PFSK-1 (cell line): ENCODE results near the gene MIPOL1.

Experiments used
- FOXP2 ChIP-seq: optimal IDR thresholded peaks from 2 replicates; pipeline ENCODE3; 2011; ENCODE audit warnings: borderline replicate concordance, control low read depth, inconsistent platforms; ENCODE audit not compliant: insufficient read depth; ENCODE audit errors: extremely low read length, extremely low read depth
- POLR2AphosphoS5 ChIP-seq: IDR thresholded peaks from 2 replicates; pipeline ENCODE4 v1.6.1; 2012; ENCODE audit warnings: low read depth, mild to moderate bottlenecking, control low read depth, low read length, moderate library complexity
- SIN3A ChIP-seq: IDR thresholded peaks from 2 replicates; pipeline ENCODE4 v1.6.1; 2012; ENCODE audit warnings: mild to moderate bottlenecking, low read length, moderate library complexity, borderline replicate concordance; ENCODE audit not compliant: insufficient read depth
- TAF1 ChIP-seq: IDR thresholded peaks from 2 replicates; pipeline ENCODE4 v1.6.1; 2012; ENCODE audit warnings: low read length, control low read depth, borderline replicate concordance; ENCODE audit not compliant: insufficient read depth
- TF ChIP-seq, protein P1 (sequence below), 2 experiments: IDR thresholded peaks; 2 replicates each; pipeline versions ENCODE4 v1.6.1 to v1.8.0; 2011 to 2012; ENCODE audit warnings: low read depth in 2 of 2, low read length in 2 of 2, control low read depth in 1 of 2, inconsistent platforms in 1 of 2, mild to moderate bottlenecking in 1 of 2, moderate library complexity in 1 of 2; ENCODE audit not compliant: insufficient read depth in 1 of 2

Gene MIPOL1

GRCh38 chr14:37599507-37600368, 402.0 kb downstream of the MIPOL1 start:
- TF ChIP-seq TAF1, result no peak
- TF ChIP-seq, protein P1, sequence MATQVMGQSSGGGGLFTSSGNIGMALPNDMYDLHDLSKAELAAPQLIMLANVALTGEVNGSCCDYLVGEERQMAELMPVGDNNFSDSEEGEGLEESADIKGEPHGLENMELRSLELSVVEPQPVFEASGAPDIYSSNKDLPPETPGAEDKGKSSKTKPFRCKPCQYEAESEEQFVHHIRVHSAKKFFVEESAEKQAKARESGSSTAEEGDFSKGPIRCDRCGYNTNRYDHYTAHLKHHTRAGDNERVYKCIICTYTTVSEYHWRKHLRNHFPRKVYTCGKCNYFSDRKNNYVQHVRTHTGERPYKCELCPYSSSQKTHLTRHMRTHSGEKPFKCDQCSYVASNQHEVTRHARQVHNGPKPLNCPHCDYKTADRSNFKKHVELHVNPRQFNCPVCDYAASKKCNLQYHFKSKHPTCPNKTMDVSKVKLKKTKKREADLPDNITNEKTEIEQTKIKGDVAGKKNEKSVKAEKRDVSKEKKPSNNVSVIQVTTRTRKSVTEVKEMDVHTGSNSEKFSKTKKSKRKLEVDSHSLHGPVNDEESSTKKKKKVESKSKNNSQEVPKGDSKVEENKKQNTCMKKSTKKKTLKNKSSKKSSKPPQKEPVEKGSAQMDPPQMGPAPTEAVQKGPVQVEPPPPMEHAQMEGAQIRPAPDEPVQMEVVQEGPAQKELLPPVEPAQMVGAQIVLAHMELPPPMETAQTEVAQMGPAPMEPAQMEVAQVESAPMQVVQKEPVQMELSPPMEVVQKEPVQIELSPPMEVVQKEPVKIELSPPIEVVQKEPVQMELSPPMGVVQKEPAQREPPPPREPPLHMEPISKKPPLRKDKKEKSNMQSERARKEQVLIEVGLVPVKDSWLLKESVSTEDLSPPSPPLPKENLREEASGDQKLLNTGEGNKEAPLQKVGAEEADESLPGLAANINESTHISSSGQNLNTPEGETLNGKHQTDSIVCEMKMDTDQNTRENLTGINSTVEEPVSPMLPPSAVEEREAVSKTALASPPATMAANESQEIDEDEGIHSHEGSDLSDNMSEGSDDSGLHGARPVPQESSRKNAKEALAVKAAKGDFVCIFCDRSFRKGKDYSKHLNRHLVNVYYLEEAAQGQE (IDR thresholded peaks at IDR 0.05; ENCODE audit: insufficient read depth in 1 of 2, low read depth in 2 of 2, low read length in 2 of 2), result no peak
- no peak for TF ChIP-seq FOXP2

DNA sequence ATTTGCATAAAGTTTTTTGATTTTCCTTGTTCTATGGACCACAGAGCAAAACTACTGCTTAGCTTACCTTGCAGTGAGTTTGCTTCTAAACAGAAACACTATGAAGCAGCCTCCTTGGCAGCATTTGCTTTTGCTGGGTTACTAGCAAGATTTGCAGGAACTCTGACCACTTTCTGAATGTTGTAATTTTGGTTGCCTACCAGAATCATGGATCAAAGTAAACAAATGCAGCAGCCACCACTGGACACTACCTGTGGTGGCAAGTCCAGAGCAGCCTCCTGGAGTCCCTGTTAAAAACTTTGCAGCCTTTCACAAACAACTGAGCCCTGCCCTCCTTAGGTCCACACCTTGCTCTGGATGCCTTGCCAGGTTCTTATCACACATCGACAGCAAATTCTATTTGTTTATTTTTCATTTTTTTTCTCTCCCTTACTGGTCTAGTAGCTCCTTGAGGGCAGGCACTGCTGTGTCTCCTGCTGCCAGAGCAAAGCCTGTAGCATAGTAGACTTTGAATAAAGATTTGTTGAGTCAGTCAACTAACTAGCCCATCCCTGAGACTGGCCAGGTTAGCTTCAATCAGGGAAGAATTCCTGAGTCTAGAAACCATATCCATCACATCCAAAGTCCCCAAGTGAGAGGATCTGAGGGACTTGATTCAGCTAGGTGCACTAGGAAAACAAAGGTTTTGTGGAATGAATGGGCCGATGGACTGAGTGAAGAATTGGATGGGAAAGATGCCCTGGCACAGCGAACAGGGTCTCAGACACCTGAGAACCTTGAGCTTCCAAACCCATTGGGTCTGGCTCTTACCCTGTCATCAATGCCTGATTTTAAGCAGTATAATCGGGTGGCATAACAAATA, 403.4 kb downstream of the MIPOL1 start:
- TF ChIP-seq FOXP2, result no peak
- TF ChIP-seq SIN3A, result no peak
- TF ChIP-seq, protein P1 (IDR thresholded peaks at IDR 0.05; ENCODE audit: insufficient read depth in 1 of 2, low read depth in 2 of 2, low read length in 2 of 2), result no peak
- TF ChIP-seq POLR2AphosphoS5, result no peak
- no peak for TF ChIP-seq TAF1

DNA sequence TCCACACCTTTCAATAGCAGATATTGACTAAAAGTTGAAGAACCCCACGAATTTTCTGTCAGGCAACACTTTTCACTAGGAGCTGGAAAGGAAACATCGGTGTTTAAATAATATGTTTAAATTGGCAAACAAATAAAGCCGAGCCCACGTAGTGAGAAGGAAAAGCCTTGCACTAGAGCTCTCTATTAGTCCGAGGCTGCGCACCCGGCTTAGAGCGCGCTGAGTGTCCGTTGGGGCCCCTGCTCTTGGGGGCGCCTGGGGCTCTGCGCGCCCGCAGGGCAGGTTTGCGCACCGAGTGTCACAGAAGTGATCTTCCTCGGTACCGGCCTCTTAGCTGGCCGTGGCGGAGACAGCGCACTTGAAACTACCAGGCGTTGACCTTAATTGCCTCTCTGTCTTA, 404.1 kb downstream of the MIPOL1 start:
- TF ChIP-seq POLR2AphosphoS5 (no peak), TAF1 (no peak), SIN3A (no peak), FOXP2 (no peak)
- TF ChIP-seq, protein P1 (IDR thresholded peaks at IDR 0.05; ENCODE audit: insufficient read depth in 1 of 2, low read depth in 2 of 2, low read length in 2 of 2), result no peak
